ENCODE data around the gene NAP1L1.

The NAP1L1 gene

GRCh38 chr12:76023069-76023690 is 61.3 kb downstream of the NAP1L1 start:
- H3K4me1 ChIP-seq (ENCODE audit: control insufficient read depth, insufficient read depth, low read length, poor library complexity, severe bottlenecking) = peaks cover 19% of the 10 kb centered on the region
- H3K27ac ChIP-seq (ENCODE audit: insufficient read depth, low read length, poor library complexity, severe bottlenecking) = peak overlapping the region; percentile 7
- no peak overlapping the region for H3K4me3 ChIP-seq (ENCODE audit: insufficient read depth, low read depth, low read length, poor library complexity, severe bottlenecking)
- H3K36me3 ChIP-seq (ENCODE audit: control insufficient read depth, insufficient read depth, low read length) = no peaks in the 10 kb centered on the region
- DNase-seq = no peak
- no peaks in the 10 kb centered on the region for H3K9me3 ChIP-seq (ENCODE audit: control insufficient read depth, low read length)
- H3K27me3 ChIP-seq (replicated peaks; ENCODE audit: control insufficient read depth, insufficient read depth, low read length, poor library complexity, severe bottlenecking) = no peaks in the 10 kb centered on the region

- peaks cover 19% of the 10 kb centered on the region for H3K4me1 ChIP-seq (ENCODE audit: control insufficient read depth, insufficient read depth, low read length, poor library complexity, severe bottlenecking)
- no peak for DNase-seq
Observed at GRCh38 chr12:76022506-76022905, 62.0 kb downstream of the NAP1L1 start.

GRCh38 chr12:76020731-76021672 is 63.5 kb downstream of the NAP1L1 start:
- Histone ChIP-seq H3K4me3 (ENCODE audit: insufficient read depth, low read depth, low read length, poor library complexity, severe bottlenecking) (no peak overlapping the region), H3K27ac (ENCODE audit: insufficient read depth, low read length, poor library complexity, severe bottlenecking) (peak overlapping the region; percentile 89), H3K27me3 (replicated peaks; ENCODE audit: control insufficient read depth, insufficient read depth, low read length, poor library complexity, severe bottlenecking) (no peaks in the 10 kb centered on the region), H3K9me3 (ENCODE audit: control insufficient read depth, low read length) (no peaks in the 10 kb centered on the region), H3K36me3 (ENCODE audit: control insufficient read depth, insufficient read depth, low read length) (no peaks in the 10 kb centered on the region), H3K4me1 (ENCODE audit: control insufficient read depth, insufficient read depth, low read length, poor library complexity, severe bottlenecking) (peaks cover 19% of the 10 kb centered on the region)
- peak; percentile 49 to 64 (median 60) for DNase-seq

More at GRCh38 chr12:76022506-76022905, 62.0 kb downstream of the NAP1L1 start:
- H3K36me3 ChIP-seq (ENCODE audit: control insufficient read depth, insufficient read depth, low read length) = no peaks in the 10 kb centered on the region
- no peak overlapping the region for H3K4me3 ChIP-seq (ENCODE audit: insufficient read depth, low read depth, low read length, poor library complexity, severe bottlenecking)
- no peaks in the 10 kb centered on the region for H3K9me3 ChIP-seq (ENCODE audit: control insufficient read depth, low read length)
- H3K27me3 ChIP-seq (replicated peaks; ENCODE audit: control insufficient read depth, insufficient read depth, low read length, poor library complexity, severe bottlenecking) = no peaks in the 10 kb centered on the region
- H3K27ac ChIP-seq (ENCODE audit: insufficient read depth, low read length, poor library complexity, severe bottlenecking) = peak overlapping the region; percentile 89

GRCh38 chr12:76020281-76020680 is 64.2 kb downstream of the NAP1L1 start:
- DNase-seq = peak; percentile 60 to 69 (median 68)
- Histone ChIP-seq H3K4me3 (ENCODE audit: insufficient read depth, low read depth, low read length, poor library complexity, severe bottlenecking) (no peak overlapping the region), H3K27me3 (replicated peaks; ENCODE audit: control insufficient read depth, insufficient read depth, low read length, poor library complexity, severe bottlenecking) (no peaks in the 10 kb centered on the region), H3K36me3 (ENCODE audit: control insufficient read depth, insufficient read depth, low read length) (no peaks in the 10 kb centered on the region), H3K4me1 (ENCODE audit: control insufficient read depth, insufficient read depth, low read length, poor library complexity, severe bottlenecking) (peaks cover 19% of the 10 kb centered on the region), H3K27ac (ENCODE audit: insufficient read depth, low read length, poor library complexity, severe bottlenecking) (peak overlapping the region; percentile 89), H3K9me3 (ENCODE audit: control insufficient read depth, low read length) (no peaks in the 10 kb centered on the region)

- Histone ChIP-seq H3K27ac (ENCODE audit: insufficient read depth, low read length, poor library complexity, severe bottlenecking) (no peak overlapping the region), H3K36me3 (ENCODE audit: control insufficient read depth, insufficient read depth, low read length) (no peaks in the 10 kb centered on the region), H3K27me3 (replicated peaks; ENCODE audit: control insufficient read depth, insufficient read depth, low read length, poor library complexity, severe bottlenecking) (no peaks in the 10 kb centered on the region), H3K4me3 (ENCODE audit: insufficient read depth, low read depth, low read length, poor library complexity, severe bottlenecking) (no peak overlapping the region), H3K9me3 (ENCODE audit: control insufficient read depth, low read length) (no peaks in the 10 kb centered on the region), H3K4me1 (ENCODE audit: control insufficient read depth, insufficient read depth, low read length, poor library complexity, severe bottlenecking) (peaks cover 19% of the 10 kb centered on the region)
- no peak for DNase-seq
Observed at GRCh38 chr12:76018672-76019071, 65.8 kb downstream of the NAP1L1 start.

- H3K27me3 ChIP-seq (replicated peaks; ENCODE audit: control insufficient read depth, insufficient read depth, low read length, poor library complexity, severe bottlenecking) = no peaks in the 10 kb centered on the region
- DNase-seq = no peak
- no peak overlapping the region for H3K27ac ChIP-seq (ENCODE audit: insufficient read depth, low read length, poor library complexity, severe bottlenecking)
- peaks cover 19% of the 10 kb centered on the region for H3K4me1 ChIP-seq (ENCODE audit: control insufficient read depth, insufficient read depth, low read length, poor library complexity, severe bottlenecking)
- no peaks in the 10 kb centered on the region for H3K36me3 ChIP-seq (ENCODE audit: control insufficient read depth, insufficient read depth, low read length)
- no peaks in the 10 kb centered on the region for H3K9me3 ChIP-seq (ENCODE audit: control insufficient read depth, low read length)
- no peak overlapping the region for H3K4me3 ChIP-seq (ENCODE audit: insufficient read depth, low read depth, low read length, poor library complexity, severe bottlenecking)
Observed at GRCh38 chr12:76018111-76018510, 66.4 kb downstream of the NAP1L1 start.

- no peaks in the 10 kb centered on the region for H3K27me3 ChIP-seq (replicated peaks; ENCODE audit: control insufficient read depth, insufficient read depth, low read length, poor library complexity, severe bottlenecking)
- H3K9me3 ChIP-seq (ENCODE audit: control insufficient read depth, low read length) = no peaks in the 10 kb centered on the region
- no peaks in the 10 kb centered on the region for H3K4me1 ChIP-seq (ENCODE audit: control insufficient read depth, insufficient read depth, low read length, poor library complexity, severe bottlenecking)
- DNase-seq = no peak
- H3K27ac ChIP-seq (ENCODE audit: insufficient read depth, low read length, poor library complexity, severe bottlenecking) = no peak overlapping the region
- H3K36me3 ChIP-seq (ENCODE audit: control insufficient read depth, insufficient read depth, low read length) = no peaks in the 10 kb centered on the region
- no peak overlapping the region for H3K4me3 ChIP-seq (ENCODE audit: insufficient read depth, low read depth, low read length, poor library complexity, severe bottlenecking)
Observed at GRCh38 chr12:76014007-76014406, 70.5 kb downstream of the NAP1L1 start.

- H3K4me3 ChIP-seq (ENCODE audit: insufficient read depth, low read depth, low read length, poor library complexity, severe bottlenecking) = no peak overlapping the region
- no peaks in the 10 kb centered on the region for H3K9me3 ChIP-seq (ENCODE audit: control insufficient read depth, low read length)
Observed at GRCh38 chr12:76013603-76014002, 70.9 kb downstream of the NAP1L1 start.

GRCh38 chr12:76012644-76013043 is 71.8 kb downstream of the NAP1L1 start:
- H3K4me1 ChIP-seq (ENCODE audit: control insufficient read depth, insufficient read depth, low read length, poor library complexity, severe bottlenecking) = no peaks in the 10 kb centered on the region
- H3K27me3 ChIP-seq (replicated peaks; ENCODE audit: control insufficient read depth, insufficient read depth, low read length, poor library complexity, severe bottlenecking) = no peaks in the 10 kb centered on the region
- H3K36me3 ChIP-seq (ENCODE audit: control insufficient read depth, insufficient read depth, low read length) = no peaks in the 10 kb centered on the region
- H3K27ac ChIP-seq (ENCODE audit: insufficient read depth, low read length, poor library complexity, severe bottlenecking) = no peak overlapping the region
- DNase-seq = no peak
- no peaks in the 10 kb centered on the region for H3K9me3 ChIP-seq (ENCODE audit: control insufficient read depth, low read length)
- H3K4me3 ChIP-seq (ENCODE audit: insufficient read depth, low read depth, low read length, poor library complexity, severe bottlenecking) = no peak overlapping the region

More at GRCh38 chr12:76013603-76014002, 70.9 kb downstream of the NAP1L1 start:
- no peaks in the 10 kb centered on the region for H3K27me3 ChIP-seq (replicated peaks; ENCODE audit: control insufficient read depth, insufficient read depth, low read length, poor library complexity, severe bottlenecking)
- H3K36me3 ChIP-seq (ENCODE audit: control insufficient read depth, insufficient read depth, low read length) = no peaks in the 10 kb centered on the region
- no peak overlapping the region for H3K27ac ChIP-seq (ENCODE audit: insufficient read depth, low read length, poor library complexity, severe bottlenecking)
- no peaks in the 10 kb centered on the region for H3K4me1 ChIP-seq (ENCODE audit: control insufficient read depth, insufficient read depth, low read length, poor library complexity, severe bottlenecking)
- DNase-seq = no peak

Measured in effector memory CD4-positive, alpha-beta T cell (primary cell).